C1 segment of cervical spinal cord (tissue), 14 donors: Measurements from ENCODE around the gene SELENOH.
A peak's percentile ranks its signal among the peaks of the same experiment; 100 is the strongest.
"Not testable (repeated sequence)": the region's sequence is repeated elsewhere in the genome, so short reads cannot be mapped to it uniquely, and the experiment has no call there.

Source experiments
- DNase-seq, 14 donors: peaks; one replicate each; lab custom pipeline; 2025; lab: John Stamatoyannopoulos, UW

SELENOH gene

GRCh38 chr11:57741132-57742086, at the start of gene SELENOH:
Gene SELENOH (plus strand): TSS chr11:57741491. CDS start chr11:57741596, 105 bp downstream.
- DNase-seq: peak; percentile 58 to 96 (median 87)

GRCh38 chr11:57698843-57699365, 42.4 kb upstream of the SELENOH start:
- DNase-seq: no peak

- no peak for DNase-seq
Measured at GRCh38 chr11:57699813-57700212, 41.5 kb upstream of the SELENOH start.

- no peak for DNase-seq
Measured at GRCh38 chr11:57700425-57700824, 40.9 kb upstream of the SELENOH start.

- no peak for DNase-seq
Measured at GRCh38 chr11:57703341-57703740, 38.0 kb upstream of the SELENOH start.

- DNase-seq: no peak
Measured at GRCh38 chr11:57704932-57705331, 36.4 kb upstream of the SELENOH start.

GRCh38 chr11:57705432-57705831, 35.9 kb upstream of the SELENOH start:
- not testable (repeated sequence) for DNase-seq

GRCh38 chr11:57709802-57710367, 31.4 kb upstream of the SELENOH start:
- no peak for DNase-seq

GRCh38 chr11:57711414-57712255, 29.7 kb upstream of the SELENOH start, which contains the start of gene MED19:
Gene MED19 (minus strand): TSS chr11:57712215. CDS start chr11:57712179, 36 bp downstream.
- peak in 4 of 14 donors; percentile 27 to 93 (median 70) for DNase-seq

GRCh38 chr11:57712256-57713150, 28.8 kb upstream of the SELENOH start, which contains the start of gene TMX2:
Gene TMX2 (plus strand): TSS chr11:57712593. CDS start chr11:57712619, 26 bp downstream.
- DNase-seq: peak; percentile 53 to 100 (median 95)

GRCh38 chr11:57713835-57714234, 27.5 kb upstream of the SELENOH start:
- DNase-seq: no peak

GRCh38 chr11:57716726-57717125, 24.6 kb upstream of the SELENOH start:
- not testable (repeated sequence) for DNase-seq

- DNase-seq: no peak
Measured at GRCh38 chr11:57727185-57727584, 14.1 kb upstream of the SELENOH start.

GRCh38 chr11:57728829-57729228, 12.5 kb upstream of the SELENOH start:
- no peak for DNase-seq

GRCh38 chr11:57729479-57729878, 11.8 kb upstream of the SELENOH start:
- DNase-seq: no peak

GRCh38 chr11:57732661-57733060, 8.6 kb upstream of the SELENOH start:
- DNase-seq: no peak

GRCh38 chr11:57735619-57736298, 5.5 kb upstream of the SELENOH start:
- no peak for DNase-seq

GRCh38 chr11:57742087-57742452, 779 bp downstream of the SELENOH start:
- DNase-seq: peak in 2 of 14 donors; percentile 22 to 41

- no peak for DNase-seq
Measured at GRCh38 chr11:57744357-57744756, 3.1 kb downstream of the SELENOH start.

- DNase-seq: no peak
Measured at GRCh38 chr11:57745206-57745605, 3.9 kb downstream of the SELENOH start.
